GM06990 (cell line): Measurements from ENCODE around the gene HK3.

Source experiments
- DNase-seq: peaks from one replicate; pipeline ENCODE4 v3.0.0-alpha.2; 2011; ENCODE audit not compliant: insufficient read length; ENCODE audit errors: extremely low read depth
- H3K27me3 ChIP-seq: replicated peaks from 2 replicates; pipeline ENCODE4 v1.6.0; 2011; ENCODE audit warnings: low read length; ENCODE audit not compliant: control insufficient read depth, insufficient read depth
- H3K36me3 ChIP-seq: 2 replicates; pipeline ENCODE4 v1.5.1; 2011; ENCODE audit warnings: low read length; ENCODE audit not compliant: control insufficient read depth, insufficient read depth
- H3K4me3 ChIP-seq: replicated peaks from 2 replicates; pipeline ENCODE4 v1.5.1; 2011; ENCODE audit warnings: low read depth, mild to moderate bottlenecking, control low read depth, low read length
- TF ChIP-seq, protein P1 (sequence below): IDR thresholded peaks from 2 replicates; pipeline ENCODE4 v1.5.1; 2011; ENCODE audit warnings: low read length, control low read depth, mild to moderate bottlenecking, inconsistent platforms; ENCODE audit not compliant: insufficient read depth, poor library complexity, severe bottlenecking

HK3 gene

DNA sequence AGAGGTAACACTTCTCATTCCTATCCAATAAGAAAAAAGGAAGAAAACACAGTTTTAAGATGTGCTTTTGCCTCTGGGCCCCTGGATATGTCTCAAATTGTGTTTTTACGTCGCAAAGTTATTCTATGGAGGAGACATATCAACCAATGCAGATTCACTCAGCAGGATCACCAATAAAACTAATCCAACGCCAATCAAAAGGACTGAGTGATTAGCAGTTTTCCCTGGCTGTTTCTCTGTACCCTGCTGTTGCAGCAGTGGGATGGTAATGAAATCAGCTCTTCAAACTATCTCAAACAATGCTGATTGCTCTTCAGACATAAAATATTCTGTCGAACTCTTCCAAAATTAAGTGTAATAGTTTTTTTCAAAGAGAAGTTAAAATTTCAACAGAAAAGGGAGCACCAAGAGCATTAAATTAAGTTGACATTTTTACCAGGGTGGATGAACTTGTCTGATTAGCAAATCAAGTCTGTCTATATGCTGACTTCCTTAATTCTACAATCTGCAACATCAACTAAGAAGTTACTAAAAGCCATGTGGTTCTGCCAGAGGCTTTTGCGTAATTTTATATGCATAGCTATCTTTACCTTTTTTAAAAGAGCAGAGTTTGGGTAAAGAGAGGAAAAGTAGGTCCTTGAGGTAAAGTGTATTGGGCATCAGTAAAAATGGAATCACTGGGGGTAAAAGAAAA lies 9.7 kb upstream of the HK3 start:
- no peak for DNase-seq
- H3K27me3 ChIP-seq, result no peaks in the 10 kb centered on the region
- H3K4me3 ChIP-seq, result no peak overlapping the region
- TF ChIP-seq, protein P1, sequence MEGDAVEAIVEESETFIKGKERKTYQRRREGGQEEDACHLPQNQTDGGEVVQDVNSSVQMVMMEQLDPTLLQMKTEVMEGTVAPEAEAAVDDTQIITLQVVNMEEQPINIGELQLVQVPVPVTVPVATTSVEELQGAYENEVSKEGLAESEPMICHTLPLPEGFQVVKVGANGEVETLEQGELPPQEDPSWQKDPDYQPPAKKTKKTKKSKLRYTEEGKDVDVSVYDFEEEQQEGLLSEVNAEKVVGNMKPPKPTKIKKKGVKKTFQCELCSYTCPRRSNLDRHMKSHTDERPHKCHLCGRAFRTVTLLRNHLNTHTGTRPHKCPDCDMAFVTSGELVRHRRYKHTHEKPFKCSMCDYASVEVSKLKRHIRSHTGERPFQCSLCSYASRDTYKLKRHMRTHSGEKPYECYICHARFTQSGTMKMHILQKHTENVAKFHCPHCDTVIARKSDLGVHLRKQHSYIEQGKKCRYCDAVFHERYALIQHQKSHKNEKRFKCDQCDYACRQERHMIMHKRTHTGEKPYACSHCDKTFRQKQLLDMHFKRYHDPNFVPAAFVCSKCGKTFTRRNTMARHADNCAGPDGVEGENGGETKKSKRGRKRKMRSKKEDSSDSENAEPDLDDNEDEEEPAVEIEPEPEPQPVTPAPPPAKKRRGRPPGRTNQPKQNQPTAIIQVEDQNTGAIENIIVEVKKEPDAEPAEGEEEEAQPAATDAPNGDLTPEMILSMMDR, result no peak
- H3K36me3 ChIP-seq, result peaks cover 16% of the 10 kb centered on the region

GRCh38 chr5:176906796-176907195 lies 7.7 kb upstream of the HK3 start:
- H3K27me3 ChIP-seq, result no peaks in the 10 kb centered on the region
- H3K4me3 ChIP-seq, result no peak overlapping the region
- TF ChIP-seq, protein P1, result no peak
- peaks cover 21% of the 10 kb centered on the region for H3K36me3 ChIP-seq
- no peak for DNase-seq

DNA sequence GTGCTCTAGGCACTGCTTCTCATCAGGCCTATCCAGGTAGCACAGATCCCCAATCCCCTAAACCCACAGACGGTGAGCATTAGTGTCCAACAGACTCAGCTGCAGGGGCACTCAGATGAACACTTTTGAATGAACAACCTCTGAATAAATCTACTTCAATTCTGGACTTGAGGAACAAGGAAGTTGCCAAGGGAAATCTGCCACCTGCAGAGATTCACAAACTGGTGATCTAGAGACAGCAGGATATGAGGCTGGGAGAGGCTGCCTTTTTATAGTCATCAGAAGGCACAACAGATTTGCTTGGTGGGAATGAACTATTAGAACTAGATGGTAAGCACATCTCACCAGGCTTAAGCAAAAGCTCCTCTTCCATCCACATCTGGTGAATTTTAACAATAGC lies 7.0 kb upstream of the HK3 start:
- Histone ChIP-seq H3K27me3 (no peaks in the 10 kb centered on the region), H3K36me3 (peaks cover 21% of the 10 kb centered on the region), H3K4me3 (no peak overlapping the region)
- DNase-seq, result no peak
- TF ChIP-seq, protein P1, result no peak

DNA sequence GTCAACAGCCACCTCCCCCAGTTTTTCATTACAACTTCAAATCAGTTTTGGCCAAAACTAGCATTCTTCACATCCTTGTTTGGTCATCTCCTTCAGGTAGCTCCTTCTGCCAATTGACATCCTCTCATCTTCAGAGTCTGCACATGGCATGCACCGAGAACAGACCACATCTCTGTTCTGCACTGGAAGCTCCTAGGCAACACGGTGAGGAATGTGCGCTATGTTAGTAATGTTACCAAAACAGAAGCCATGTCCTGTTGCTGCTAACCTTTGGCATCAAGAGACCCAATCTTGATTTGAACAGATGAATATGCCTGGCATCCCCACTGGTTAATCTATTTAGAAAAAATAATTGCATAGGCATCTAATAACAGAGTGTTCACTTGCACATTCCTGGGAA lies 5.1 kb upstream of the HK3 start:
- Histone ChIP-seq H3K4me3 (no peak overlapping the region), H3K27me3 (no peaks in the 10 kb centered on the region), H3K36me3 (peaks cover 21% of the 10 kb centered on the region)
- DNase-seq, result no peak
- TF ChIP-seq, protein P1, result no peak

DNA sequence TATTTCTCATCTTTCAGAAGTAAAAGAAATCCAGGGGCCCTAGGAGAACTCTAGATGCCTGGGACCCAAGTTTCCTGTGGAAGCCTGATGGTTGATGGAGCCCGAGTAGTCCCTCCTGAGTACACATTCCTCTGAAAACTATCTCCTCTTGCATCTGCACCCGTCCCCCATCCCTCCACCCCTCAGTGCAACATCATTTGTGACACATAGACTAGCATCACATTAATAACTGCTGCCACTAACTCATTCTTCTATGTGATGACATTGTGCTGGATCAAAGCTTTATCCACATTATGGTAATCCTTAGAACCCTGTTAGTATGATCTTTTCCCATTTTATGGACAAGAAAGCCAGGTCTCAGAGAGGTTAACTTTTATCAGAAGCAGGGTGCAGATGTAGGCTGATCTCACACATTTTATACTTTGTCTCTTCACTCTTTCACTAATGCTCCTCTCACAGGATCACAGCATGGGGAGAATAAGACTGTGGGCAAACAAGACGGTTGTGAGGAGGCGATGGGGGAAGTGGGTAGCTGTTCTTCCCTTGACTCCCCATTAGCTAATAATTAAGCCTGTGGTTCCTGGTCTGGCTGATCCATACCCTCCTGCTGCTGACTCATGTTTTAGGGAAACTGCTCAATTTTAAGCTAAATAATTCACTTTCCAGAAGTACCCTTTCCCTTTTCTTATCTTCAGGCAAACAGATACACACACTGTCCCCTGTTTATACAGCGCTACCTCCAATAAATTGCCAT lies 3.9 kb upstream of the HK3 start:
- no peak for DNase-seq
- TF ChIP-seq, protein P1, result no peak
- Histone ChIP-seq H3K36me3 (peaks cover 17% of the 10 kb centered on the region), H3K4me3 (no peak overlapping the region), H3K27me3 (no peaks in the 10 kb centered on the region)
